Smooth muscle cell of the coronary artery (primary cell): ENCODE data around the gene ARRDC4. TPM values are rescaled to one million over a fixed set of nuclear protein-coding genes. Genes with fewer than 3 reads are reported as not detected.

Experiments
- total RNA-seq: library from RNA; depleted of rRNA; stranded (reverse); fragments of >200 nt; gene quantifications from 2 replicates; pipeline ENCODE4 v1.2.3, GENCODE V29; 2014; ENCODE audit warnings: low replicate concordance

ARRDC4 gene, protein sequence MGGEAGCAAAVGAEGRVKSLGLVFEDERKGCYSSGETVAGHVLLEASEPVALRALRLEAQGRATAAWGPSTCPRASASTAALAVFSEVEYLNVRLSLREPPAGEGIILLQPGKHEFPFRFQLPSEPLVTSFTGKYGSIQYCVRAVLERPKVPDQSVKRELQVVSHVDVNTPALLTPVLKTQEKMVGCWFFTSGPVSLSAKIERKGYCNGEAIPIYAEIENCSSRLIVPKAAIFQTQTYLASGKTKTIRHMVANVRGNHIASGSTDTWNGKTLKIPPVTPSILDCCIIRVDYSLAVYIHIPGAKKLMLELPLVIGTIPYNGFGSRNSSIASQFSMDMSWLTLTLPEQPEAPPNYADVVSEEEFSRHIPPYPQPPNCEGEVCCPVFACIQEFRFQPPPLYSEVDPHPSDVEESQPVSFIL
- total RNA-seq, result 6.7 and 17.4 TPM in 2 replicates

DNA sequence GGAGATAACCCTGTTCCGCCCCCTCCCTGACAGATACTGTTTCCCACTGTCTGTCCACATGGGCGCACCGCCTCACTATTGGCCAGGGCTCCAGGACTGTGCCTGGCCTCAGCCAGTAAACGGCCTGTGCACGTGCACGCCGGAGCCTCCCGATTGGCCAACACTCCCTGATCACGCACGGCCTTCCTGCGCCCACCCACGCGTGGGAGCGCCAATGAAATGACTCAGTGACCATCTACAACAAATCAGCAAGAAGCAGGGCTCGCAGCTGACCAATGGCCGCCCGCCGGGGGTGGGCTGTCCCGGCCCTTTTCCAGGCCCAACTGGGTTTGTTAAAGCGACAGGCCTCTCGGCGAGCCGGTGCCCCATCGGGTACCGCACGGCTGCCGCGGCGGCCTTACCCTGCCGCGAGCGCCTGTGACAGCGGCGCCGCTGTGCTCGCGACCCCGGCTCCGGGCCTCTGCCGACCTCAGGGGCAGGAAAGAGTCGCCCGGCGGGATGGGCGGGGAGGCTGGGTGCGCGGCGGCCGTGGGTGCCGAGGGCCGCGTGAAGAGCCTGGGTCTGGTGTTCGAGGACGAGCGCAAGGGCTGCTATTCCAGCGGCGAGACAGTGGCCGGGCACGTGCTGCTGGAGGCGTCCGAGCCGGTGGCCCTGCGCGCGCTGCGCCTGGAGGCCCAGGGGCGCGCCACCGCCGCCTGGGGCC, at the start of gene ARRDC4:
Gene ARRDC4, plus strand, starts transcription at position 340 of the 703 bp plus-strand sequence. Its CDS starts 159 bp downstream, at position 499.

